RWPE2 (cell line): ENCODE results near the gene HTRA2.

Experiments used
- ATAC-seq: fragments of 200-7000 bp; cut with Tn5 transposase; 3 replicates; pipeline ENCODE4 v1.9.1; 2021; ENCODE audit warnings: low read depth
- DNase-seq: peaks from one replicate; pipeline ENCODE4 v3.0.0-alpha.2; 2020; ENCODE audit warnings: low spot score
- H3K27ac ChIP-seq: fragments of 450-650 bp; 2 replicates; pipeline ENCODE4 v1.5.1; 2017; ENCODE audit warnings: mild to moderate bottlenecking; ENCODE audit not compliant: poor library complexity, severe bottlenecking
- H3K27me3 ChIP-seq: fragments of 250-450 bp; sonication (Bioruptor Pico); 2 replicates; pipeline ENCODE4 v1.5.1; 2021; ENCODE audit warnings: mild to moderate bottlenecking, moderate library complexity; ENCODE audit not compliant: insufficient read depth, poor library complexity, severe bottlenecking
- H3K36me3 ChIP-seq: fragments of 250-450 bp; sonication (Bioruptor Pico); 2 replicates; pipeline ENCODE4 v1.5.1; 2020; ENCODE audit warnings: low read depth, mild to moderate bottlenecking, moderate library complexity
- H3K4me1 ChIP-seq: fragments of 250-450 bp; sonication (Bioruptor Pico); 2 replicates; pipeline ENCODE4 v1.5.1; 2021; ENCODE audit warnings: mild to moderate bottlenecking, moderate library complexity; ENCODE audit not compliant: insufficient read depth, poor library complexity, severe bottlenecking
- H3K4me3 ChIP-seq: fragments of 250-450 bp; sonication (Bioruptor Pico); 2 replicates; pipeline ENCODE4 v1.5.1; 2021; ENCODE audit warnings: mild to moderate bottlenecking, moderate library complexity; ENCODE audit not compliant: severe bottlenecking
- H3K9me3 ChIP-seq: fragments of 250-450 bp; sonication (Bioruptor Pico); 2 replicates; pipeline ENCODE4 v1.5.1; 2021; ENCODE audit warnings: mild to moderate bottlenecking, moderate library complexity; ENCODE audit not compliant: severe bottlenecking
- CTCF ChIP-seq: fragments of 450-650 bp; IDR thresholded peaks from one replicate; pipeline ENCODE4 v1.5.1; 2017; ENCODE audit warnings: mild to moderate bottlenecking, moderate library complexity; ENCODE audit not compliant: poor library complexity, severe bottlenecking

The HTRA2 gene

GRCh38 chr2:74556159-74556558, 26.4 kb downstream of the HTRA2 start:
- H3K27me3 ChIP-seq: no peaks in the 10 kb centered on the region
- no peaks in the 10 kb centered on the region for H3K9me3 ChIP-seq

GRCh38 chr2:74556831-74557370, 27.2 kb downstream of the HTRA2 start:
- TF ChIP-seq CTCF: no peak
- Histone ChIP-seq H3K4me3 (no peak overlapping the region), H3K27ac (no peak overlapping the region), H3K4me1 (peaks cover 11% of the 10 kb centered on the region), H3K27me3 (no peaks in the 10 kb centered on the region), H3K9me3 (no peaks in the 10 kb centered on the region), H3K36me3 (no peaks in the 10 kb centered on the region)
- ATAC-seq: no peak
- no peak for DNase-seq

More at GRCh38 chr2:74556159-74556558, 26.4 kb downstream of the HTRA2 start:
- DNase-seq (no peak), ATAC-seq (no peak)
- H3K4me1 ChIP-seq: peaks cover 11% of the 10 kb centered on the region
- H3K36me3 ChIP-seq: no peaks in the 10 kb centered on the region
- TF ChIP-seq CTCF: no peak
- H3K4me3 ChIP-seq: no peak overlapping the region
- no peak overlapping the region for H3K27ac ChIP-seq

GRCh38 chr2:74558284-74559230, 28.8 kb downstream of the HTRA2 start:
- no peak overlapping the region for H3K27ac ChIP-seq
- no peaks in the 10 kb centered on the region for H3K27me3 ChIP-seq
- DNase-seq: no peak
- TF ChIP-seq CTCF: no peak
- no peaks in the 10 kb centered on the region for H3K9me3 ChIP-seq
- no peak overlapping the region for H3K4me3 ChIP-seq
- ATAC-seq: no peak
- peaks cover 11% of the 10 kb centered on the region for H3K4me1 ChIP-seq
- no peaks in the 10 kb centered on the region for H3K36me3 ChIP-seq

GRCh38 chr2:74559912-74560311, 30.2 kb downstream of the HTRA2 start:
- ATAC-seq: no peak
- peaks cover 20% of the 10 kb centered on the region for H3K4me1 ChIP-seq

More at GRCh38 chr2:74559912-74560311, 30.2 kb downstream of the HTRA2 start:
- Histone ChIP-seq H3K9me3 (no peaks in the 10 kb centered on the region), H3K4me3 (no peak overlapping the region), H3K36me3 (no peaks in the 10 kb centered on the region), H3K27ac (peak overlapping the region; percentile 50), H3K27me3 (no peaks in the 10 kb centered on the region)
- TF ChIP-seq CTCF: no peak
- no peak for DNase-seq
